Hepatocyte (in vitro differentiated cells): ENCODE data around the gene CYB561D1. TPM values are rescaled to one million over a fixed set of nuclear protein-coding genes. Genes with fewer than 3 reads are reported as not detected.

Source experiments
- DNase-seq: peaks from one replicate; pipeline ENCODE4 v3.0.0-alpha.2; 2016; ENCODE audit warnings: low spot score
- H2AFZ ChIP-seq: fragments of 200-600 bp; sonication (generic); 2 replicates; pipeline ENCODE4 v1.6.0; 2016; ENCODE audit warnings: antibody characterized with exemption, mild to moderate bottlenecking
- H3K27ac ChIP-seq: fragments of 200-600 bp; sonication (generic); 2 replicates; pipeline ENCODE4 v1.5.1; 2016; ENCODE audit warnings: mild to moderate bottlenecking
- H3K27me3 ChIP-seq: fragments of 200-600 bp; sonication (generic); 2 replicates; pipeline ENCODE4 v1.6.1; 2016
- H3K36me3 ChIP-seq: fragments of 200-600 bp; sonication (generic); replicated peaks from 2 replicates; pipeline ENCODE4 v1.5.1; 2016; ENCODE audit warnings: low read depth; ENCODE audit not compliant: insufficient read depth
- H3K4me1 ChIP-seq: fragments of 200-600 bp; sonication (generic); 2 replicates; pipeline ENCODE4 v1.5.1; 2016; ENCODE audit warnings: mild to moderate bottlenecking, moderate library complexity; ENCODE audit not compliant: insufficient read depth
- H3K4me2 ChIP-seq: fragments of 200-600 bp; sonication (generic); 2 replicates; pipeline ENCODE4 v1.6.0; 2016
- H3K4me3 ChIP-seq: fragments of 200-600 bp; sonication (generic); 2 replicates; pipeline ENCODE4 v1.5.1; 2016; ENCODE audit warnings: mild to moderate bottlenecking
- H3K79me2 ChIP-seq: fragments of 200-600 bp; sonication (generic); 2 replicates; pipeline ENCODE4 v1.6.0; 2017; ENCODE audit warnings: mild to moderate bottlenecking
- H3K9me2 ChIP-seq: fragments of 200-600 bp; sonication (generic); replicated peaks from 2 replicates; pipeline ENCODE4 v1.6.0; 2017; ENCODE audit warnings: mild to moderate bottlenecking; ENCODE audit not compliant: insufficient read depth
- H3K9me3 ChIP-seq: fragments of 200-600 bp; sonication (generic); 2 replicates; pipeline ENCODE4 v1.5.1; 2016; ENCODE audit warnings: low read depth, mild to moderate bottlenecking
- H4K20me1 ChIP-seq: fragments of 200-600 bp; sonication (generic); 2 replicates; pipeline ENCODE4 v1.6.0; 2016; ENCODE audit warnings: mild to moderate bottlenecking; ENCODE audit not compliant: insufficient read depth, poor library complexity, severe bottlenecking
- CTCF ChIP-seq: fragments of 200-600 bp; sonication (generic); IDR thresholded peaks from 2 replicates; pipeline ENCODE4 v1.5.1; 2016; ENCODE audit warnings: antibody characterized with exemption, mild to moderate bottlenecking; ENCODE audit not compliant: poor library complexity
- EZH2 ChIP-seq: fragments of 200-600 bp; sonication (generic); IDR thresholded peaks from 2 replicates; pipeline ENCODE4 v1.6.1; 2016; ENCODE audit warnings: antibody characterized with exemption, mild to moderate bottlenecking, borderline replicate concordance
- EZH2phosphoT487 ChIP-seq: fragments of 200-600 bp; sonication (generic); IDR thresholded peaks from one replicate; pipeline ENCODE4 v1.6.1; 2018; ENCODE audit warnings: antibody characterized with exemption, mild to moderate bottlenecking, low read depth, moderate library complexity; ENCODE audit not compliant: unreplicated experiment, severe bottlenecking
- WGBS: methylation state at CpG from one replicate; pipeline ENCODE4 v1.1.6; 2016; ENCODE audit warnings: low lambda C conversion rate; ENCODE audit errors: missing lambda C conversion rate; 5-methylcytosine and 5-hydroxymethylcytosine counted together
- polyA plus RNA-seq: library from polyadenylated mRNA; unstranded; fragments of >200 nt; fragmentation: Nextera tagmentation; extraction: Ambion mirVana; gene quantifications from 2 replicates; pipeline ENCODE4 v1.2.1, GENCODE V29; 2016
- total RNA-seq: library from RNA; depleted of rRNA; stranded (reverse); fragments of >200 nt; gene quantifications from 2 replicates; pipeline ENCODE4 v1.2.3, GENCODE V29; 2014

Gene CYB561D1
- total and polyA plus RNA-seq, 2 experiments from 2014 or later: 4.8 to 6.5 TPM

DNA sequence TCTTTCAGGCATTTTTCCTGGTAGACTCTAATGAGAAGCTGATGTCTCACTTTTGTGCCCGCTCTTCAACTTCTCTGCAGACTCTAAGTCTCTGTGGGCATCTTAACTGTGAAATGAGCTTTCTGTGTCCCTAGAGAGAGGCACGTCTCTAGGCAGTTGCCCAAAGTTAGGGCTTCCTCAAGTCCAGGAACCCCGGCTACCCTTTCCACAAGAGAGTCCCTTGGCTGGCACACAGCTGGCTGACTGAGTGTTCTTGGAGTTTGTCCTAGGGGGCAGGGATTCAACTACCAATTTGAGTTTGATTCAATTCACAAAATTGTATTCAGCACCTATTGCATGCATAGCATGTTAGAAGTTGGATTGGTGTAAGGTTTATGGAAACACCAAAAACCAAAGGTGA lies 47.2 kb downstream of the CYB561D1 start:
- no peak for DNase-seq
- Histone ChIP-seq H3K4me2 (no peak overlapping the region), H3K9me2 (no peaks in the 10 kb centered on the region), H3K27ac (no peak overlapping the region), H2AFZ (no peak overlapping the region), H3K36me3 (no peaks in the 10 kb centered on the region), H3K9me3 (no peaks in the 10 kb centered on the region), H3K27me3 (no peaks in the 10 kb centered on the region), H3K4me3 (no peak overlapping the region), H3K79me2 (no peaks in the 10 kb centered on the region), H3K4me1 (no peaks in the 10 kb centered on the region), H4K20me1 (no peaks in the 10 kb centered on the region)
- WGBS: 90% methylated on average over 3 of the region's 3 CpGs
- TF ChIP-seq EZH2phosphoT487: no peak
- TF ChIP-seq CTCF: no peak
- TF ChIP-seq EZH2: no peak

- TF ChIP-seq EZH2 (no peak), CTCF (no peak), EZH2phosphoT487 (no peak)
- H3K9me2 ChIP-seq: no peaks in the 10 kb centered on the region
- H3K27ac ChIP-seq: no peak overlapping the region
- no peaks in the 10 kb centered on the region for H3K27me3 ChIP-seq
- 90% methylated on average over 10 of the region's 10 CpGs for whole genome bisulfite sequencing
- peaks cover 12% of the 10 kb centered on the region for H3K4me1 ChIP-seq
- no peaks in the 10 kb centered on the region for H3K36me3 ChIP-seq
- DNase-seq: no peak
- no peaks in the 10 kb centered on the region for H4K20me1 ChIP-seq
- H3K4me3 ChIP-seq: no peak overlapping the region
- H3K79me2 ChIP-seq: peaks cover 10% of the 10 kb centered on the region
- no peak overlapping the region for H2AFZ ChIP-seq
- no peaks in the 10 kb centered on the region for H3K9me3 ChIP-seq
- H3K4me2 ChIP-seq: no peak overlapping the region
Observed at GRCh38 chr1:109542657-109543056, 48.8 kb downstream of the CYB561D1 start.

GRCh38 chr1:109543283-109543987 lies 49.5 kb downstream of the CYB561D1 start:
- 88% methylated on average over 24 of the region's 24 CpGs for WGBS
- DNase-seq: no peak
- Histone ChIP-seq H3K4me3 (no peak overlapping the region), H3K27me3 (no peaks in the 10 kb centered on the region), H3K79me2 (peaks cover 14% of the 10 kb centered on the region), H3K9me2 (no peaks in the 10 kb centered on the region), H3K9me3 (no peaks in the 10 kb centered on the region), H3K4me2 (no peak overlapping the region), H2AFZ (no peak overlapping the region), H3K4me1 (peaks cover 12% of the 10 kb centered on the region), H3K36me3 (no peaks in the 10 kb centered on the region), H4K20me1 (no peaks in the 10 kb centered on the region), H3K27ac (no peak overlapping the region)
- TF ChIP-seq EZH2 (no peak), CTCF (no peak), EZH2phosphoT487 (no peak)
